Gastrocnemius medialis (tissue), 4 donors: ENCODE measurements around the gene NACAD.

ENCODE experiments used
- CTCF ChIP-seq, 5 experiments: fragments of 450-650 bp in 3 of 5; fragments of 200-600 bp in 2 of 5; sonication (generic) in 2 of 5; IDR thresholded peaks in 4 of 5; conservative IDR thresholded peaks in 1 of 5; 1 replicate in 4 of 5; 2 replicates in 1 of 5; pipeline ENCODE4 v1.5.1; 2016 to 2019; ENCODE audit warnings: antibody characterized with exemption in 5 of 5, mild to moderate bottlenecking in 3 of 5, moderate library complexity in 3 of 5
- POLR2A ChIP-seq, 2 donors: fragments of 450-650 bp; IDR thresholded peaks; one replicate each; pipeline ENCODE4 v1.6.1; 2017; ENCODE audit warnings: antibody characterized with exemption in 2 of 2, mild to moderate bottlenecking in 2 of 2, moderate library complexity in 2 of 2

- TF ChIP-seq CTCF (IDR thresholded peaks at IDR 0.05 in 4 of 5, conservative IDR thresholded peaks at IDR 0.05 in 1 of 5) (no peak), POLR2A (IDR thresholded peaks at IDR 0.05) (no peak)
Observed at GRCh38 chr7:45084901-45085618, 3.7 kb downstream of the NACAD start.
